HepG2 (cell line): Measurements from ENCODE around the gene REPS2. TPM values are rescaled to one million over a fixed set of nuclear protein-coding genes. Genes with fewer than 3 reads are reported as not detected.

Experiments used
- ARID5B ChIP-seq: IDR thresholded peaks from 2 replicates; pipeline ENCODE4 v1.4.0; 2020; ENCODE audit warnings: mild to moderate bottlenecking, missing genetic modification reagents
- ATF2 ChIP-seq: sonication (generic); formaldehyde crosslinking; IDR thresholded peaks from 2 replicates; pipeline ENCODE4 v1.4.0; 2020; ENCODE audit warnings: missing genetic modification reagents
- ATF7 ChIP-seq, 2 experiments: fragments of 450-650 bp in 1 of 2; sonication (generic) in 1 of 2; formaldehyde crosslinking in 1 of 2; IDR thresholded peaks; 2 replicates each; pipeline versions ENCODE4 v1.4.0 to v1.6.1; 2016 to 2020; ENCODE audit warnings: antibody characterized with exemption in 1 of 2, mild to moderate bottlenecking in 1 of 2, missing genetic modification reagents in 1 of 2
- HOMEZ ChIP-seq: IDR thresholded peaks from 2 replicates; pipeline ENCODE4 v1.6.1; 2016; ENCODE audit warnings: low read depth
- IRF2 ChIP-seq: IDR thresholded peaks from 2 replicates; pipeline ENCODE4 v1.6.1; 2018; ENCODE audit warnings: missing genetic modification reagents, missing compliant biosample characterization
- NBN ChIP-seq: fragments of 450-650 bp; conservative IDR thresholded peaks from 2 replicates; pipeline ENCODE4 v1.6.1; 2017
- PAXIP1 ChIP-seq: sonication (generic); formaldehyde crosslinking; conservative IDR thresholded peaks from 2 replicates; pipeline ENCODE4 v1.4.0; 2020; ENCODE audit warnings: mild to moderate bottlenecking, missing genetic modification reagents, moderate library complexity
- ZNF17 ChIP-seq: sonication (generic); formaldehyde crosslinking; IDR thresholded peaks from 2 replicates; pipeline ENCODE4 v1.5.0; 2020; ENCODE audit warnings: mild to moderate bottlenecking, missing genetic modification reagents
- ZNF280D ChIP-seq: sonication (generic); formaldehyde crosslinking; IDR thresholded peaks from 2 replicates; pipeline ENCODE4 v1.5.1; 2020; ENCODE audit warnings: mild to moderate bottlenecking, missing genetic modification reagents
- ZNF574 ChIP-seq: sonication (generic); formaldehyde crosslinking; IDR thresholded peaks from 2 replicates; pipeline ENCODE4 v1.4.0; 2020; ENCODE audit warnings: missing genetic modification reagents
- ZNF629 ChIP-seq: sonication (generic); formaldehyde crosslinking; conservative IDR thresholded peaks from 2 replicates; pipeline ENCODE4 v1.5.0; 2020; ENCODE audit warnings: missing genetic modification reagents
- polyA plus RNA-seq, 8 experiments: library from polyadenylated mRNA; depleted of rRNA in 3 of 8; stranded (reverse) in 7 of 8; unstranded in 1 of 8; fragments of >200 nt; fragmentation: Illumina TruSeq in 4 of 8; extraction: Trizol in 4 of 8; gene quantifications; 2 replicates each; pipeline versions ENCODE4 v1.2.1 to v1.2.3, GENCODE V29; 2011 to 2016; ENCODE audit warnings: low read depth in 4 of 8, missing spikeins in 1 of 8, mixed read lengths in 1 of 8; ENCODE audit not compliant: insufficient read depth in 1 of 8
- total RNA-seq, 5 experiments: library from RNA; depleted of rRNA; stranded (reverse); fragments of >200 nt; fragmentation: Illumina TruSeq; extraction: Trizol; gene quantifications; 2 replicates each; pipeline ENCODE4 v1.2.3, GENCODE V29; 2016; ENCODE audit warnings: low read depth in 1 of 5

The REPS2 gene
- total and polyA plus RNA-seq, 2 of the 13 experiments (the other 11 are each of a cell fraction or from before 2014, with no cell fraction given): 0.05 to 0.58 TPM

- TF ChIP-seq ZNF280D (CRISPR knock-in tag) (no peak), ZNF629 (no peak), NBN (no peak), ARID5B (CRISPR knock-in tag) (peak; percentile 66), ATF7 (IDR thresholded peaks at IDR 0.05) (peak; percentile 21; the same call in 1 of the 2 replicates), ATF7 (CRISPR knock-in tag; IDR thresholded peaks at IDR 0.05) (no peak), ATF2 (CRISPR knock-in tag) (peak; percentile 78), PAXIP1 (CRISPR knock-in tag) (peak; percentile 72), ZNF574 (CRISPR knock-in tag) (no peak), HOMEZ (CRISPR knock-in tag) (0 out of 2 replicates have a peak, but pooled peaks have one; percentile 26), IRF2 (CRISPR knock-in tag) (no peak), ZNF17 (CRISPR knock-in tag) (no peak)
These were observed 54.3 kb downstream of the REPS2 start (continued) for GRCh38 chrX:17000751-17001150.
